Urothelium cell line (cell line): ENCODE results near the gene GNAI2.
"Not testable (repeated sequence)": the region's sequence is repeated elsewhere in the genome, so short reads cannot be mapped to it uniquely, and the experiment has no call there.

Experiments
- DNase-seq: peaks from one replicate; pipeline ENCODE4 v3.0.0; 2011; ENCODE audit warnings: low spot score, mixed read lengths
- FAIRE-seq: peaks from 2 replicates; lab custom pipeline; 2011; peaks lifted over from hg19 to GRCh38; lab: Jason Lieb, UNC

GNAI2 gene

GRCh38 chr3:50242381-50242770, 6.4 kb downstream of the GNAI2 start:
- FAIRE-seq (no peak), DNase-seq (no peak)

- FAIRE-seq (no peak), DNase-seq (no peak)
Measured at GRCh38 chr3:50242851-50243542, 7.0 kb downstream of the GNAI2 start.

- DNase-seq (no peak), FAIRE-seq (no peak)
Measured at GRCh38 chr3:50243543-50243895, 7.5 kb downstream of the GNAI2 start.

GRCh38 chr3:50244813-50245212, 8.8 kb downstream of the GNAI2 start:
- DNase-seq, FAIRE-seq: not testable (repeated sequence)

GRCh38 chr3:50245251-50245745, 9.3 kb downstream of the GNAI2 start:
- no peak for FAIRE-seq
- no peak for DNase-seq

- FAIRE-seq (no peak), DNase-seq (peak; percentile 82)
Measured at GRCh38 chr3:50245831-50246516, 10.0 kb downstream of the GNAI2 start.

- DNase-seq: no peak
- FAIRE-seq: no peak
Measured at GRCh38 chr3:50246517-50246954, 10.5 kb downstream of the GNAI2 start.

- FAIRE-seq: no peak
- no peak for DNase-seq
Measured at GRCh38 chr3:50248387-50248786, 12.4 kb downstream of the GNAI2 start.

GRCh38 chr3:50249457-50249856, 13.5 kb downstream of the GNAI2 start:
- DNase-seq (no peak), FAIRE-seq (no peak)

GRCh38 chr3:50250514-50250913, 14.5 kb downstream of the GNAI2 start:
- DNase-seq (no peak), FAIRE-seq (no peak)

- DNase-seq (peak; percentile 52), FAIRE-seq (peak; percentile 58)
Measured at GRCh38 chr3:50251220-50251619, 15.2 kb downstream of the GNAI2 start.

GRCh38 chr3:50254577-50255250, 18.7 kb downstream of the GNAI2 start:
- FAIRE-seq: no peak
- DNase-seq: no peak

- DNase-seq (no peak), FAIRE-seq (no peak)
Measured at GRCh38 chr3:50255251-50255615, 19.2 kb downstream of the GNAI2 start.

- DNase-seq (no peak), FAIRE-seq (peak; percentile 92)
Measured at GRCh38 chr3:50256978-50257890, 21.2 kb downstream of the GNAI2 start.

- DNase-seq (no peak), FAIRE-seq (no peak)
Measured at GRCh38 chr3:50258029-50258680, 22.2 kb downstream of the GNAI2 start.

GRCh38 chr3:50258979-50259378, 23.0 kb downstream of the GNAI2 start:
- no peak for FAIRE-seq
- DNase-seq: no peak

- DNase-seq (no peak), FAIRE-seq (no peak)
Measured at GRCh38 chr3:50259432-50260026, 23.5 kb downstream of the GNAI2 start.

- FAIRE-seq (peak; percentile 98), DNase-seq (peak; percentile 95)
Measured at GRCh38 chr3:50260027-50260941, 24.3 kb downstream of the GNAI2 start.

- DNase-seq (no peak), FAIRE-seq (no peak)
Measured at GRCh38 chr3:50260942-50261441, 25.0 kb downstream of the GNAI2 start.
